HepG2 (cell line): ENCODE data around the gene LENEP. TPM values are rescaled to one million over a fixed set of nuclear protein-coding genes. Genes with fewer than 3 reads are reported as not detected.

Source experiments
- AHR ChIP-seq: IDR thresholded peaks from 2 replicates; pipeline ENCODE4 v1.6.1; 2018; ENCODE audit warnings: missing genetic modification reagents, missing compliant biosample characterization
- FOXJ3 ChIP-seq: sonication (generic); formaldehyde crosslinking; IDR thresholded peaks from 2 replicates; pipeline ENCODE4 v1.4.0; 2020; ENCODE audit warnings: missing genetic modification reagents, mild to moderate bottlenecking, borderline replicate concordance
- HOXD1 ChIP-seq: sonication (generic); formaldehyde crosslinking; IDR thresholded peaks from 2 replicates; pipeline ENCODE4 v1.5.0; 2020; ENCODE audit warnings: missing genetic modification reagents
- IKZF4 ChIP-seq: sonication (generic); formaldehyde crosslinking; IDR thresholded peaks from 2 replicates; pipeline ENCODE4 v1.5.1; 2020; ENCODE audit warnings: borderline replicate concordance, mild to moderate bottlenecking, low read depth, missing genetic modification reagents; ENCODE audit errors: not compliant biosample characterization
- KLF11 ChIP-seq: IDR thresholded peaks from 2 replicates; pipeline ENCODE4 v1.6.1; 2016; ENCODE audit warnings: missing compliant biosample characterization
- MED1 ChIP-seq: sonication (generic); formaldehyde crosslinking; IDR thresholded peaks from 2 replicates; pipeline ENCODE4 v1.4.0; 2020; ENCODE audit warnings: missing genetic modification reagents
- SIX1 ChIP-seq: sonication (generic); formaldehyde crosslinking; IDR thresholded peaks from 2 replicates; pipeline ENCODE4 v1.4.0; 2020; ENCODE audit warnings: missing genetic modification reagents, borderline replicate concordance
- ZBTB21 ChIP-seq: sonication (generic); formaldehyde crosslinking; IDR thresholded peaks from 2 replicates; pipeline ENCODE4 v1.4.0; 2020; ENCODE audit warnings: missing genetic modification reagents
- ZBTB8A ChIP-seq: sonication (generic); formaldehyde crosslinking; IDR thresholded peaks from 2 replicates; pipeline ENCODE4 v1.4.0; 2020; ENCODE audit warnings: mild to moderate bottlenecking, low read depth, missing genetic modification reagents, borderline replicate concordance
- ZNF547 ChIP-seq: sonication (generic); formaldehyde crosslinking; IDR thresholded peaks from 2 replicates; pipeline ENCODE4 v1.5.1; 2020; ENCODE audit warnings: mild to moderate bottlenecking, missing genetic modification reagents
- ZNF563 ChIP-seq: sonication (generic); formaldehyde crosslinking; IDR thresholded peaks from 2 replicates; pipeline ENCODE4 v1.8.0; 2022; ENCODE audit warnings: mild to moderate bottlenecking, moderate library complexity, missing genetic modification reagents
- ZNF577 ChIP-seq: sonication (generic); formaldehyde crosslinking; IDR thresholded peaks from 2 replicates; pipeline ENCODE4 v1.4.0; 2020; ENCODE audit warnings: mild to moderate bottlenecking, low read depth, missing genetic modification reagents, borderline replicate concordance
- ZNF644 ChIP-seq: IDR thresholded peaks from 2 replicates; pipeline ENCODE4 v1.6.1; 2016; ENCODE audit warnings: low read depth
- ZNF678 ChIP-seq: sonication (generic); formaldehyde crosslinking; IDR thresholded peaks from 2 replicates; pipeline ENCODE4 v1.4.0; 2020; ENCODE audit warnings: mild to moderate bottlenecking, missing genetic modification reagents
- ZNF713 ChIP-seq: sonication (generic); formaldehyde crosslinking; IDR thresholded peaks from 2 replicates; pipeline ENCODE4 v1.4.0; 2020; ENCODE audit warnings: mild to moderate bottlenecking, missing genetic modification reagents
- ZNF780A ChIP-seq: sonication (generic); formaldehyde crosslinking; IDR thresholded peaks from 2 replicates; pipeline ENCODE4 v1.8.0; 2022; ENCODE audit warnings: mild to moderate bottlenecking, missing genetic modification reagents, moderate library complexity
- ZNF816 ChIP-seq: sonication (generic); formaldehyde crosslinking; IDR thresholded peaks from 2 replicates; pipeline ENCODE4 v1.8.0; 2022; ENCODE audit warnings: missing genetic modification reagents, mild to moderate bottlenecking, borderline replicate concordance
- polyA plus RNA-seq, 8 experiments: library from polyadenylated mRNA; depleted of rRNA in 3 of 8; stranded (reverse) in 7 of 8; unstranded in 1 of 8; fragments of >200 nt; fragmentation: Illumina TruSeq in 4 of 8; extraction: Trizol in 4 of 8; gene quantifications; 2 replicates each; pipeline versions ENCODE4 v1.2.1 to v1.2.3, GENCODE V29; 2011 to 2016; ENCODE audit warnings: low read depth in 4 of 8, missing spikeins in 1 of 8, mixed read lengths in 1 of 8; ENCODE audit not compliant: insufficient read depth in 1 of 8
- total RNA-seq, 5 experiments: library from RNA; depleted of rRNA; stranded (reverse); fragments of >200 nt; fragmentation: Illumina TruSeq; extraction: Trizol; gene quantifications; 2 replicates each; pipeline ENCODE4 v1.2.3, GENCODE V29; 2016; ENCODE audit warnings: low read depth in 1 of 5
- TF ChIP-seq, protein P1 (sequence below): sonication (generic); formaldehyde crosslinking; IDR thresholded peaks from 2 replicates; pipeline ENCODE4 v1.8.1; 2023; ENCODE audit warnings: mild to moderate bottlenecking, missing genetic modification reagents
- TF ChIP-seq, protein P2 (sequence below): sonication (generic); formaldehyde crosslinking; IDR thresholded peaks from 2 replicates; pipeline ENCODE4 v1.5.0; 2020; ENCODE audit warnings: mild to moderate bottlenecking, missing genetic modification reagents
- TF ChIP-seq, protein P3 (sequence below): IDR thresholded peaks from 2 replicates; pipeline ENCODE4 v1.6.1; 2018; ENCODE audit warnings: missing genetic modification reagents

LENEP gene
- total and polyA plus RNA-seq, 2 of the 13 experiments (the other 11 are each of a cell fraction or from before 2014, with no cell fraction given), result 0.29 TPM; not detected in 1

DNA sequence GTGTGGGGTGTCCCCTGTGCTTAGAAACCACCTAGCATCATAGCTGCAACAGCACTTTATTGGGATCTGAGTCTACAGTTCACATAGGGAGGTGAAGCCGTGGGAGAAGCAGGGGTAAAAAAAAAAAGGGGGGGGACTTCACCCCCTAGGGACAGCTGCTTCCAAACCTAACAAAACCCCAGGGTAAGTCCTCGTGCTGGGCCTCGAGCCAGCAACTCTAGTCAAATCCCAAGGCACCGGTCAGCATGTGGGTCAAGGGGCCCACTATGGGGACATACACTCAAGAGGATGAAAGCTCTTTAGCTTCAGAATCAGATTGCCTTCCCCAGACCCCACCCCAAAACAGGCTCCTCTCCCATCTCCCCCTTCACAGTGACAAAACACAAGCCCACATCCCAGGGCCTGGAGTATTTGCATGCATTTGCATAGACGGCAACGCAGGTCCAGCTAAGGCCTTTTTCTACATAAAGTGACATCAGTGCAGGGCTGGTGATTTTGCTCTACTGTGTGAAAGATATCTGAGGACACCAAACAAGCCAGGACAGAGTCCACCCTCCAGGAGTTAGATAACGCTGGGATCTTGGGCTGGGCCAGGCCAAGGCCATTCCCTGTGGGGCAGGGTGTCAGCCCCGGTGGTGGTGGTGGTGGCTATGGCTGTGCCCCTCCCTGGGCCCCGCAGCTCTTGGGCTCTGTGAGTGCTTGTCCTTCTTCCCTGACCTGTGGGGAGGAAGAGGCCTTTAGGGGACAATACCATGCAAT, 48.8 kb upstream of the LENEP start (continued):
- TF ChIP-seq, protein P1, sequence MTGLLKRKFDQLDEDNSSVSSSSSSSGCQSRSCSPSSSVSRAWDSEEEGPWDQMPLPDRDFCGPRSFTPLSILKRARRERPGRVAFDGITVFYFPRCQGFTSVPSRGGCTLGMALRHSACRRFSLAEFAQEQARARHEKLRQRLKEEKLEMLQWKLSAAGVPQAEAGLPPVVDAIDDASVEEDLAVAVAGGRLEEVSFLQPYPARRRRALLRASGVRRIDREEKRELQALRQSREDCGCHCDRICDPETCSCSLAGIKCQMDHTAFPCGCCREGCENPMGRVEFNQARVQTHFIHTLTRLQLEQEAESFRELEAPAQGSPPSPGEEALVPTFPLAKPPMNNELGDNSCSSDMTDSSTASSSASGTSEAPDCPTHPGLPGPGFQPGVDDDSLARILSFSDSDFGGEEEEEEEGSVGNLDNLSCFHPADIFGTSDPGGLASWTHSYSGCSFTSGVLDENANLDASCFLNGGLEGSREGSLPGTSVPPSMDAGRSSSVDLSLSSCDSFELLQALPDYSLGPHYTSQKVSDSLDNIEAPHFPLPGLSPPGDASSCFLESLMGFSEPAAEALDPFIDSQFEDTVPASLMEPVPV (CRISPR knock-in tag), result no peak
- no peak; the same call in 1 of the 2 replicates for TF ChIP-seq ZNF547 (CRISPR knock-in tag)
- no peak for TF ChIP-seq HOXD1
- TF ChIP-seq ZNF644 (CRISPR knock-in tag), result peak; percentile 86
- TF ChIP-seq FOXJ3 (CRISPR knock-in tag), result peak; percentile 45; the same call in 1 of the 2 replicates
- no peak for TF ChIP-seq IKZF4 (CRISPR knock-in tag)
- TF ChIP-seq ZNF713 (CRISPR knock-in tag), result no peak
- TF ChIP-seq ZBTB8A (CRISPR knock-in tag), result no peak
- TF ChIP-seq, protein P2, sequence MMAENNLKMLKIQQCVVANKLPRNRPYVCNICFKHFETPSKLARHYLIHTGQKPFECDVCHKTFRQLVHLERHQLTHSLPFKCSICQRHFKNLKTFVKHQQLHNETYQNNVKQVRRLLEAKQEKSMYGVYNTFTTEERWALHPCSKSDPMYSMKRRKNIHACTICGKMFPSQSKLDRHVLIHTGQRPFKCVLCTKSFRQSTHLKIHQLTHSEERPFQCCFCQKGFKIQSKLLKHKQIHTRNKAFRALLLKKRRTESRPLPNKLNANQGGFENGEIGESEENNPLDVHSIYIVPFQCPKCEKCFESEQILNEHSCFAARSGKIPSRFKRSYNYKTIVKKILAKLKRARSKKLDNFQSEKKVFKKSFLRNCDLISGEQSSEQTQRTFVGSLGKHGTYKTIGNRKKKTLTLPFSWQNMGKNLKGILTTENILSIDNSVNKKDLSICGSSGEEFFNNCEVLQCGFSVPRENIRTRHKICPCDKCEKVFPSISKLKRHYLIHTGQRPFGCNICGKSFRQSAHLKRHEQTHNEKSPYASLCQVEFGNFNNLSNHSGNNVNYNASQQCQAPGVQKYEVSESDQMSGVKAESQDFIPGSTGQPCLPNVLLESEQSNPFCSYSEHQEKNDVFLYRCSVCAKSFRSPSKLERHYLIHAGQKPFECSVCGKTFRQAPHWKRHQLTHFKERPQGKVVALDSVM (CRISPR knock-in tag), result peak; percentile 46
- TF ChIP-seq ZBTB21, result no peak
- TF ChIP-seq ZNF577 (CRISPR knock-in tag), result no peak
- no peak for TF ChIP-seq ZNF678 (CRISPR knock-in tag)
- peak; percentile 96 for TF ChIP-seq MED1
- TF ChIP-seq ZNF816 (CRISPR knock-in tag), result peak; percentile 74; the same call in 1 of the 2 replicates
- no peak for TF ChIP-seq ZNF780A (CRISPR knock-in tag)
- TF ChIP-seq, protein P3, sequence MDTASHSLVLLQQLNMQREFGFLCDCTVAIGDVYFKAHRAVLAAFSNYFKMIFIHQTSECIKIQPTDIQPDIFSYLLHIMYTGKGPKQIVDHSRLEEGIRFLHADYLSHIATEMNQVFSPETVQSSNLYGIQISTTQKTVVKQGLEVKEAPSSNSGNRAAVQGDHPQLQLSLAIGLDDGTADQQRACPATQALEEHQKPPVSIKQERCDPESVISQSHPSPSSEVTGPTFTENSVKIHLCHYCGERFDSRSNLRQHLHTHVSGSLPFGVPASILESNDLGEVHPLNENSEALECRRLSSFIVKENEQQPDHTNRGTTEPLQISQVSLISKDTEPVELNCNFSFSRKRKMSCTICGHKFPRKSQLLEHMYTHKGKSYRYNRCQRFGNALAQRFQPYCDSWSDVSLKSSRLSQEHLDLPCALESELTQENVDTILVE (CRISPR knock-in tag), result peak; percentile 91
- TF ChIP-seq AHR (CRISPR knock-in tag), result no peak
- TF ChIP-seq SIX1 (CRISPR knock-in tag), result peak; percentile 30; the same call in 1 of the 2 replicates
- no peak for TF ChIP-seq KLF11 (CRISPR knock-in tag)
- 0 out of 2 replicates have a peak, but pooled peaks have one; percentile 61 for TF ChIP-seq ZNF563
